ENCODE data around the gene EFNB2.

DNA sequence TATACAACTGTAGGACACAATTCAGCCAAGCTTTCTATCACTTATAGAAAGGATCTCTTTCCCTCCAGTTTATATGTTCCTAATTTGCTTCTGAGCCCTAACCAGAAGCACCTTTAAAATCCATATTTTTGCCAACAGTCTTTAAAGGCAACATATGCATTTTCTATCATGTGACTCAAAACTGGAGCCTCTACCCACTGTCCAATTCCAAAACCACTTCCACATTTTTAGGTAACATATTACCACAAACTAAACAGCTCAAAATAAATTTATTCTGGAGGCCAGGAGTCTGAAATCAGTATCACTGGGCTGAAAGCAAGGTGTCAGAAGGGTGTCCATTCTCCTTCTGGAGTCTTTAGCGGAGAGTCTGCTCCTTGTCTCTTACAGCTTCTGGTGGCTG is 15.9 kb upstream of the EFNB2 start:
- TF ChIP-seq, protein P1, sequence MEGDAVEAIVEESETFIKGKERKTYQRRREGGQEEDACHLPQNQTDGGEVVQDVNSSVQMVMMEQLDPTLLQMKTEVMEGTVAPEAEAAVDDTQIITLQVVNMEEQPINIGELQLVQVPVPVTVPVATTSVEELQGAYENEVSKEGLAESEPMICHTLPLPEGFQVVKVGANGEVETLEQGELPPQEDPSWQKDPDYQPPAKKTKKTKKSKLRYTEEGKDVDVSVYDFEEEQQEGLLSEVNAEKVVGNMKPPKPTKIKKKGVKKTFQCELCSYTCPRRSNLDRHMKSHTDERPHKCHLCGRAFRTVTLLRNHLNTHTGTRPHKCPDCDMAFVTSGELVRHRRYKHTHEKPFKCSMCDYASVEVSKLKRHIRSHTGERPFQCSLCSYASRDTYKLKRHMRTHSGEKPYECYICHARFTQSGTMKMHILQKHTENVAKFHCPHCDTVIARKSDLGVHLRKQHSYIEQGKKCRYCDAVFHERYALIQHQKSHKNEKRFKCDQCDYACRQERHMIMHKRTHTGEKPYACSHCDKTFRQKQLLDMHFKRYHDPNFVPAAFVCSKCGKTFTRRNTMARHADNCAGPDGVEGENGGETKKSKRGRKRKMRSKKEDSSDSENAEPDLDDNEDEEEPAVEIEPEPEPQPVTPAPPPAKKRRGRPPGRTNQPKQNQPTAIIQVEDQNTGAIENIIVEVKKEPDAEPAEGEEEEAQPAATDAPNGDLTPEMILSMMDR (IDR thresholded peaks at IDR 0.05): no peak
- TF ChIP-seq POLR2A (IDR thresholded peaks at IDR 0.05): no peak

Data from adrenal gland (tissue), 5 donors.